ENCODE data around the gene MADD.

DNA sequence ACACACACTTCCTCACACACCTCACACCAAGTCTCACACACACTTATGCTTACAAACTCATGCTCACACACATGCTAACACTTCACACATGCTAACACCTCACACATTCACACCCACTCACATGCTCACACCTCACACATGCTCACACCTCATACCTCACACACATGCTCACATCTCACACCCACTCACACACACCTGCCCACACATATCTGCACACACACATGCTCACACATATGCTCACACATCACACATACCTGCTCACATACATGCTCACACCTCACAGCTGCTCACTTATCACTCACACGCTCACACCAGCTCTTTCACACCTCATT is 87.0 kb downstream of the MADD start:
- no peak for TF ChIP-seq POLR2AphosphoS5 (IDR thresholded peaks at IDR 0.05)
- no peak for TF ChIP-seq EP300 (conservative IDR thresholded peaks at IDR 0.05; ENCODE audit: poor library complexity, severe bottlenecking)
- TF ChIP-seq EZH2 (IDR thresholded peaks at IDR 0.05; ENCODE audit: borderline replicate concordance, insufficient read depth, low read length, poor library complexity, severe bottlenecking), result no peak
- TF ChIP-seq, protein P1, sequence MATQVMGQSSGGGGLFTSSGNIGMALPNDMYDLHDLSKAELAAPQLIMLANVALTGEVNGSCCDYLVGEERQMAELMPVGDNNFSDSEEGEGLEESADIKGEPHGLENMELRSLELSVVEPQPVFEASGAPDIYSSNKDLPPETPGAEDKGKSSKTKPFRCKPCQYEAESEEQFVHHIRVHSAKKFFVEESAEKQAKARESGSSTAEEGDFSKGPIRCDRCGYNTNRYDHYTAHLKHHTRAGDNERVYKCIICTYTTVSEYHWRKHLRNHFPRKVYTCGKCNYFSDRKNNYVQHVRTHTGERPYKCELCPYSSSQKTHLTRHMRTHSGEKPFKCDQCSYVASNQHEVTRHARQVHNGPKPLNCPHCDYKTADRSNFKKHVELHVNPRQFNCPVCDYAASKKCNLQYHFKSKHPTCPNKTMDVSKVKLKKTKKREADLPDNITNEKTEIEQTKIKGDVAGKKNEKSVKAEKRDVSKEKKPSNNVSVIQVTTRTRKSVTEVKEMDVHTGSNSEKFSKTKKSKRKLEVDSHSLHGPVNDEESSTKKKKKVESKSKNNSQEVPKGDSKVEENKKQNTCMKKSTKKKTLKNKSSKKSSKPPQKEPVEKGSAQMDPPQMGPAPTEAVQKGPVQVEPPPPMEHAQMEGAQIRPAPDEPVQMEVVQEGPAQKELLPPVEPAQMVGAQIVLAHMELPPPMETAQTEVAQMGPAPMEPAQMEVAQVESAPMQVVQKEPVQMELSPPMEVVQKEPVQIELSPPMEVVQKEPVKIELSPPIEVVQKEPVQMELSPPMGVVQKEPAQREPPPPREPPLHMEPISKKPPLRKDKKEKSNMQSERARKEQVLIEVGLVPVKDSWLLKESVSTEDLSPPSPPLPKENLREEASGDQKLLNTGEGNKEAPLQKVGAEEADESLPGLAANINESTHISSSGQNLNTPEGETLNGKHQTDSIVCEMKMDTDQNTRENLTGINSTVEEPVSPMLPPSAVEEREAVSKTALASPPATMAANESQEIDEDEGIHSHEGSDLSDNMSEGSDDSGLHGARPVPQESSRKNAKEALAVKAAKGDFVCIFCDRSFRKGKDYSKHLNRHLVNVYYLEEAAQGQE (IDR thresholded peaks at IDR 0.05; ENCODE audit: borderline replicate concordance), result no peak
- no peak for TF ChIP-seq TAF1 (IDR thresholded peaks at IDR 0.05; ENCODE audit: low read depth)
